ENCODE measurements around the gene SYPL1.

GRCh38 chr7:106064316-106064715 is 47.8 kb downstream of the SYPL1 start:
- no peak for TF ChIP-seq EZH2 (IDR thresholded peaks at IDR 0.05; ENCODE audit: borderline replicate concordance, insufficient read depth, low read depth, low read length, poor library complexity, severe bottlenecking)
- no peak for TF ChIP-seq CTCF (IDR thresholded peaks at IDR 0.05)

All from B cell (primary cell).